GM04503 (cell line): ENCODE data around the gene USP40.

Source experiments
- DNase-seq: peaks from one replicate; pipeline ENCODE4 v3.0.0-alpha.2; 2012; ENCODE audit warnings: low read depth

The USP40 gene

GRCh38 chr2:233556881-233557736 is 9.5 kb downstream of the USP40 start:
- DNase-seq: peak; percentile 27

DNA sequence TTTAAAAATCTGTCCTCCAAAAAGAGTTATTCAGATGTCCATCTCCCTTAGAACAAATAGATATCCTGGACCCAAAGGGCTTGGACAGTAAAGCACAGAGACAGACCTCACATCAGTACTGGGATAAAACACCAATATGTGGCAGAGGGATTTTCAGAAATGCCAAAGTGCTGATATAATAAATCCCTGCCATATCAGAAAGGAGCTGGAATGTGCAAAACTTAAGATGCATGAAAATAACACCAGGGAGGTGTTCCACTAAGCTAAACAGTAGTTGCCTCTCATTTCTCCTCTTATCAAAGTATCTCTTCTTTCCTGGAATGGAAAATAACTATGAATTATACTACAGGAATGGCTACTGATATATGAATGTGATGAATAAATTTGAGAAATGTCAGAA is 13.2 kb downstream of the USP40 start:
- no peak for DNase-seq

DNA sequence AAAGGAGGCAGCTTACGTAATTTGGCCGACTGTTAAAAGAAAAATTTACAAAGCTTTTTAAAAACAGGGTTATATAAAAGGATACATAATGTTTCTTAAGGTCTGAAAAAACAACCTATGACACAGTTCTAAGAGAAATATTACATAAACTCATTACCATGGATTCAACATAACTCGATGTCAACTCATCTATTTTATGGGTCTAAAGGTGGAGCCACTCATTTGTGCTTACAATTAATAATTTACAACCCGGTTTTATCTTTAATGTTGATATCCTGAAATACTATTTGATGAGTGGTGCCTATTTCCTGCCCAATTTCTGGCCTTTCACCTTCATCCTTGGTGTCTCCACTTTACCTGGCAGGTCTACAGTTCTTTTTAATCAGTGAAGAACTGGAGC is 15.1 kb downstream of the USP40 start:
- no peak for DNase-seq

GRCh38 chr2:233546774-233547173 is 19.8 kb downstream of the USP40 start:
- no peak for DNase-seq

DNA sequence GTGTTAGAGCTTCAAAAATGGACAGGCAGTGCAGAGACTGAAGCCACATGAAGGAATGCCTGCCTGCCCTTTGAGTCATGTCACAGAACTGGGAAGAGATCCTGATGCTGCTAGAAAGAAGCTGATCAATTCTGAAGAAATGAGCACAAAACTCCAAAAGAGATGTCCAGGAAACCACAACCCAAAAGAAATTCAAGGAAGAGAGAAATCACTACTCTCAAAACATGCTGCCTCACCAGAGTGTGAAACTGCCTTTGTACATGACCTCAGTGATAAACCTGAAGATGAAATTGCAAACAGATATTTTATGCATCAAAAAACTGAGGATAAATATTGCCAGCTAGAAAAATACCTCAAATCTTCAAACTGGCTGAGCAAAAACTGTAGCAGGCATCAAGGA is 20.5 kb downstream of the USP40 start:
- DNase-seq: no peak

- DNase-seq: no peak
Measured at GRCh38 chr2:233544200-233544610, 22.4 kb downstream of the USP40 start.

DNA sequence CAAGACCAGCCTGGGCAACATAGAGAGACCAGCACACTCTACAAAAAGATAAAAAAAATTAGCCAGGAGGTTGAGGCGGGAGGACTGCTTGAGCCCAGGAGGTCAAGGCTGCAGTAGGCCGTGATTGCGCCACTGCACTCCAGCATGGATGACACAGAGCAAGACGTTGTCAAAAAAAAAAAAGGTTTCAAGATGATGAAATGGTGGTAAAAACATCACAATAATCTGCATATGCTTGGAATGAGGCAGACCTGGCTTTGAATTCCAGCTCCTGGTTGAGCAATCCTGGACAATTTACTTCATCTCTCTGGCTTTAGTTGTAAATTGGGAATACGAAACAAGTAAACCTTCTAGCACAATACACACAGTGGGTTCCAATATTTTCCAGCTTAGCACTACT is 24.1 kb downstream of the USP40 start:
- DNase-seq: peak; percentile 70

- DNase-seq: no peak
Measured at GRCh38 chr2:233538741-233539140, 27.8 kb downstream of the USP40 start.

DNA sequence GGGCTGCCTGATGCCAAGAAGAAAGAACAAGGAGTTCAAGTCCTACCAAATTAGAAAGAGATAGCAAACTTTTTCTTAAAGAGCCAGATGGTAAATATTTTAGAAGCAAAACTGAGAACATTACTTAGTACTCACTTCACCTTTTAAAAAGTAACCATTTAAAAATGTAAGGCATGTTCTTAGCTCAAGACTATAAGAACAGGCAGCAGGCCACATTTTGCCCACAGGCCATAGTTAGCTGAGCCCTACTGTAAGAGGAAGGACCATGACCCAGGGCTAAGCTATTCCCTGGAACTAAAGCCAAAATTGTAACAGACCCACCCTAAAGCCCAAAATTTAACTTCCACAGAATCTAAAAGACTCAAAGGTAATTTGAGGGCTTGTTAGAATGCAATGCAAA is 31.3 kb downstream of the USP40 start:
- DNase-seq: no peak

DNA sequence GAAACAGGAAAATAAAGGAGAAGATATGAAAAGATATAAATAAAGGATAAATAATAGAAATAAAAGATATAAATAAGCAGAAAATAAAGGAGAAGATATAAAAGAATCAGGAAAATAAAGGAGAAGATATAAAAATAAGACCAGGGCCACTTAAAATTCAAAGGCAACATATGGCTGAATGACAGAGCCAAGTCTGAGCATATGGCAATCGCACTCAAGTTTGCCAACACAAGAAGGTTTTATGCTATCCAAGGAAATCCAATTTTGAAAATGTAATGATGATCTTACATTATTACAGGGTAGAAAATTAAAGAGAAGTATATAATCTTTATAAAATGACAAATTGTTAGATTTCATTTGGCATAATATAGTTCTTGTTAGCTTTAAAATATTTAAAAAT is 33.6 kb downstream of the USP40 start:
- DNase-seq: no peak

DNA sequence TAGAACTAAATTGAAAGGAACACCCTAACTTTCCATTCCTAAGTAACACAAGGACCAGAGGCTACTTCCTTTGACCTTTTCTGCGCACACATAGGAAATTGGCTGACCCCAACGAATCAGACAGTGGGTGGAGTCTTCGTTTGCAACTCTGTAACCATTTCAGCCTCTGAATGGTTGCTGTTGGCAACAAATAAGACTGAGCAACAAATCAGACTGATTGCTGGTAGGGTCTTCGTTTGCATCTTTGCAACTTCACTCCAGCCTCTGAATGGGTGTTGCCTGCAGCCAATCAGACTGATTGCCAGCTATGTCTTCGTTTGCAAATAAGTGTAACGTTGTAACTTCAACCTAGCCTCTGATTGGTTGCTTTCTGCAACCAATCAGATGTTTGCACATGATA is 34.6 kb downstream of the USP40 start:
- no peak for DNase-seq

GRCh38 chr2:233530381-233530780 is 36.2 kb downstream of the USP40 start:
- no peak for DNase-seq

GRCh38 chr2:233528182-233528581 is 38.4 kb downstream of the USP40 start:
- DNase-seq: no peak

DNA sequence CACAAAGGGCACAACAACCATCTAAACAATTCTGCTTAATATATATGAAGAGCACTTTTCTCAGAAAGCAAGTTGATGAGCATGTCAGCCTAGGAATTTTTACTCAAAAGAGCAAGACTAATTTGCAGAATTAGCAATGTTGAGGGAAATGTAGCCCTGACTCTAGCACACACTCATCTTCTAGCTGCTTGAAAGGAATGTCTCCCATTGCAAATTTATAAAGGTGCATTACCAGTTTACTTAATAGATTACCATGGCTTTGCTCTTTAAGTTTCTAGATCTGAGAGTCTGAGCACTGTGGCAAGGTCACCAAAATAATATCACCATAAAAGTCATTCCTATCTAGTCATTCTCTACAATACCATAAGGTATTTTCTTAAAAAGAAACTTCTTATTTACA is 40.8 kb downstream of the USP40 start:
- no peak for DNase-seq

- no peak for DNase-seq
Measured at GRCh38 chr2:233519787-233520611, 46.6 kb downstream of the USP40 start.

- DNase-seq: no peak
Measured at GRCh38 chr2:233513953-233514655, 52.5 kb downstream of the USP40 start.

- DNase-seq: no peak
Measured at GRCh38 chr2:233503947-233504637, 62.5 kb downstream of the USP40 start.

DNA sequence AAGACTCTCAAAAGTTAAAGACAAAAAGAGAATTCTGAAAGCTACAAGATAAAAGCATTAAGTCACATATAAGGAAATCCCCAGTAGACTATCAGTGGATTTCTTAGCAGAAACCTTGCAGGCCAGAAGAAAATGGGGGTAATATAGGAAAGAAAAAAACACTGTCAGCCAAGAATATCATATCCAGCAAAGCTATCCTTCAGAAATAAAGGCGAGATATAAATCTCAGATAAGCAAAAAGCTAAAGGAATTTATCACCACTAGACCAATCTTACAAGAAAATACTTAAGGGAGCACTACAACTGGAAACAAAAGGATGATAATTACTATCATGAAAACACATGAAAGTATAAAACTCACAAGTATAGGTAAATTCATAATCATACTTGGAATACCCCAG is 63.1 kb downstream of the USP40 start:
- no peak for DNase-seq

- DNase-seq: no peak
Measured at GRCh38 chr2:233501198-233502076, 65.1 kb downstream of the USP40 start.

DNA sequence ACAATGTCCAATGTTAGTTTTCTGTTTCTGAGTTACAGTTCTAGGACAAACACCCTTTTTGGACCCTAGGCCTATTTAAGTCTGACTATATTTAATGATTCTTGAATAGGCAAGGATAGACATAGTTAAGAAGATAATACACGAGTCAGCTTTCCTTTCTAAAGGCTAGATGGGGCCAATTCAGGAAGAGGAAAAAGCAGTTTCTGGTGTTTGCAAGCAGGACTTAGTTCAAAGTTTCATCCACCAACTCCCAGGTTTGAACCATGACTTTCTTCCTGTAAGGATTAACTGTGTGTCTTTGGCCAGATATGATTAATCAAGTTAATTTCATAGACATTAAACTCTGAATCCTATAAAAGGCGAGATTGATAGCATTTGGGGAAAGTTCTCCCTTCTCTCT is 66.7 kb downstream of the USP40 start:
- DNase-seq: no peak

- no peak for DNase-seq
Measured at GRCh38 chr2:233498126-233498525, 68.5 kb downstream of the USP40 start.
